D721Med (cell line): ENCODE data around the gene SNAI3.

ENCODE experiments used
- DNase-seq: peaks from one replicate; pipeline ENCODE4 v3.0.0; 2011; ENCODE audit warnings: low spot score; ENCODE audit not compliant: insufficient read length
- FAIRE-seq: peaks from 2 replicates; lab custom pipeline; 2011; peaks lifted over from hg19 to GRCh38; lab: Jason Lieb, UNC
- CTCF ChIP-seq: IDR thresholded peaks from 2 replicates; pipeline ENCODE4 v1.5.1; 2012; ENCODE audit warnings: mild to moderate bottlenecking, control low read depth; ENCODE audit not compliant: insufficient read depth; ENCODE audit errors: missing control alignments

The SNAI3 gene

GRCh38 chr16:88721236-88721635 is 34.9 kb upstream of the SNAI3 start:
- FAIRE-seq (no peak), DNase-seq (no peak)
- no peak for TF ChIP-seq CTCF

- DNase-seq (no peak), FAIRE-seq (no peak)
- no peak for TF ChIP-seq CTCF
These were observed 34.2 kb upstream of the SNAI3 start for GRCh38 chr16:88720396-88720970.

- FAIRE-seq (no peak), DNase-seq (no peak)
- TF ChIP-seq CTCF = no peak
These were observed 33.6 kb upstream of the SNAI3 start for GRCh38 chr16:88719933-88720296.

GRCh38 chr16:88719267-88719932 is 33.1 kb upstream of the SNAI3 start:
- FAIRE-seq = no peak
- DNase-seq = no peak
- TF ChIP-seq CTCF = no peak

GRCh38 chr16:88718178-88718577 is 31.9 kb upstream of the SNAI3 start:
- DNase-seq = no peak
- TF ChIP-seq CTCF = no peak
- FAIRE-seq = no peak

- no peak for DNase-seq
- TF ChIP-seq CTCF = no peak
These were observed 30.3 kb upstream of the SNAI3 start for GRCh38 chr16:88716601-88717001.

GRCh38 chr16:88716201-88716600 is 29.9 kb upstream of the SNAI3 start:
- FAIRE-seq (no peak), DNase-seq (no peak)
- no peak for TF ChIP-seq CTCF

More at GRCh38 chr16:88716601-88717001, 30.3 kb upstream of the SNAI3 start:
- FAIRE-seq = no peak
